Measurements from ENCODE around the gene RBKS. TPM values are rescaled to one million over a fixed set of nuclear protein-coding genes. Genes with fewer than 3 reads are reported as not detected.
"Not testable (repeated sequence)": the region's sequence is repeated elsewhere in the genome, so short reads cannot be mapped to it uniquely, and the experiment has no call there.

The RBKS gene
- polyA plus RNA-seq, 1 of the 3 experiments (the other 2 are of a cell fraction): 7.4 TPM

DNA sequence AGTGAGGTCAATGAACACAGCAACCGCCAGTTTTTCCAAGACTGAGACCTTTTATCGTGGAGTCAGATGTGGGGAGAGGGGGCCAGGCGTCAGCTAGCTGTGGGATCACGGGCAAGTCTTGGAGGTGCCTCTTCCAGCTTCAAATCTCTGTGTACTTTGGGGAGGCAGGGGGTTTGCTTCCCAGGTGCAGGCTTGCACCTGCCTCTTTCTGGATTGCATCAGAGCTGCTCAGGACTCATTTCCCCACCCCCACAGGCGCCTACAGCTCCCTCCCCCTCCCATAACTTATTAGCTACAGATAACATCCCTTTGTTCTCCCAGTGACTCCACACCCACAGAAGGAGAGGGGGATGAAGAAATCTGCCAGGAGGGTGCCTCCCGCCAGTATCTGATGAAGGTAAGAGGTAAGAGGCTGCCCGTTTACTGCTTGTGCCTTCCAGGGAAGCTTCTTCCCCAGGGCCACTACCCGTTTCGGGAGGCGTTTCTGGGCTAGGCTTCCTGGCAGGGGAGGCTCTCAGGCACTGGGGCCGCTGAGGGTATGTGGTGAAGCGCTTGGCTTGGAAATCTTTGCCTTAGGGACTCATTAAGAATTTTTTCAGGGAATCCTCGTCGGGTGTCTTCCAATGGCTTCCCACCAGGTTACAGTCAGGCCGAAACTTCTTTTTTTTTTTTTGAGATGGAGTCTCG, 137.5 kb downstream of the RBKS start (continued):
- TF ChIP-seq, protein P1, sequence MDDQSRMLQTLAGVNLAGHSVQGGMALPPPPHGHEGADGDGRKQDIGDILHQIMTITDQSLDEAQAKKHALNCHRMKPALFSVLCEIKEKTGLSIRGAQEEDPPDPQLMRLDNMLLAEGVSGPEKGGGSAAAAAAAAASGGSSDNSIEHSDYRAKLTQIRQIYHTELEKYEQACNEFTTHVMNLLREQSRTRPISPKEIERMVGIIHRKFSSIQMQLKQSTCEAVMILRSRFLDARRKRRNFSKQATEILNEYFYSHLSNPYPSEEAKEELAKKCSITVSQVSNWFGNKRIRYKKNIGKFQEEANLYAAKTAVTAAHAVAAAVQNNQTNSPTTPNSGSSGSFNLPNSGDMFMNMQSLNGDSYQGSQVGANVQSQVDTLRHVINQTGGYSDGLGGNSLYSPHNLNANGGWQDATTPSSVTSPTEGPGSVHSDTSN (IDR thresholded peaks at IDR 0.05): no peak

DNA sequence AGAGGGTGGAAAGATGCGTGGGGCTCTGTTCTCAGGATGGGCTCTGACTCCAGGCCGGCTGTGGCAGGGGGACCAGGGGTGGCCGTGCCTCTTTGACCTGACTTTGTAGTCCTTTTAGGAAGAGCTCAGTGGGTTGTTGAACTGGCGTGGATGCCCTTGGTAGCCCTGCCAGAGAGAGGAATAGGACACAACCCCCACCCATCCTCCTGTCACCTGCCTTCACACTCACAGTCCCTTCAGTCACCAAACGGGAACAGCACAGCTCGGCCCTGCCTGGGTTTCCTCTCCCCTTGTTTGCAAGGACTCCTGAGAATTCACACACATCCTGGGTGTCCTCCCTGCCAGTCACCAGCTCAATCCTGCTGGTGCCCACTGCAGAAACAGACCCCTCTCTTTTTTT, 138.8 kb downstream of the RBKS start:
- TF ChIP-seq TEAD4 (IDR thresholded peaks at IDR 0.05; ENCODE audit: borderline replicate concordance, insufficient read depth) (no peak), FOSL2 (IDR thresholded peaks at IDR 0.05; ENCODE audit: borderline replicate concordance, low read depth) (no peak), NRF1 (IDR thresholded peaks at IDR 0.05; ENCODE audit: low read depth, low read length) (no peak), POLR2AphosphoS5 (IDR thresholded peaks at IDR 0.05; ENCODE audit: low read depth, low read length) (no peak), EP300 (IDR thresholded peaks at IDR 0.05; ENCODE audit: borderline replicate concordance in 1 of 2, low read depth in 1 of 2, low read length in 1 of 2) (no peak), GATA2 (CRISPR knock-in tag; IDR thresholded peaks at IDR 0.05) (no peak), RFX5 (IDR thresholded peaks at IDR 0.05; ENCODE audit: low read length) (no peak), FOXM1 (IDR thresholded peaks at IDR 0.05; ENCODE audit: low read depth) (no peak), TAF1 (IDR thresholded peaks at IDR 0.05; ENCODE audit: borderline replicate concordance, low read depth, low read length) (no peak), ELF1 (IDR thresholded peaks at IDR 0.05) (no peak), NFIC (IDR thresholded peaks at IDR 0.05; ENCODE audit: borderline replicate concordance) (no peak), JUND (IDR thresholded peaks at IDR 0.05) (no peak), MXI1 (IDR thresholded peaks at IDR 0.05; ENCODE audit: low read depth, low read length) (no peak), RCOR1 (IDR thresholded peaks at IDR 0.05; ENCODE audit: low read length) (no peak)
- TF ChIP-seq, protein P2, sequence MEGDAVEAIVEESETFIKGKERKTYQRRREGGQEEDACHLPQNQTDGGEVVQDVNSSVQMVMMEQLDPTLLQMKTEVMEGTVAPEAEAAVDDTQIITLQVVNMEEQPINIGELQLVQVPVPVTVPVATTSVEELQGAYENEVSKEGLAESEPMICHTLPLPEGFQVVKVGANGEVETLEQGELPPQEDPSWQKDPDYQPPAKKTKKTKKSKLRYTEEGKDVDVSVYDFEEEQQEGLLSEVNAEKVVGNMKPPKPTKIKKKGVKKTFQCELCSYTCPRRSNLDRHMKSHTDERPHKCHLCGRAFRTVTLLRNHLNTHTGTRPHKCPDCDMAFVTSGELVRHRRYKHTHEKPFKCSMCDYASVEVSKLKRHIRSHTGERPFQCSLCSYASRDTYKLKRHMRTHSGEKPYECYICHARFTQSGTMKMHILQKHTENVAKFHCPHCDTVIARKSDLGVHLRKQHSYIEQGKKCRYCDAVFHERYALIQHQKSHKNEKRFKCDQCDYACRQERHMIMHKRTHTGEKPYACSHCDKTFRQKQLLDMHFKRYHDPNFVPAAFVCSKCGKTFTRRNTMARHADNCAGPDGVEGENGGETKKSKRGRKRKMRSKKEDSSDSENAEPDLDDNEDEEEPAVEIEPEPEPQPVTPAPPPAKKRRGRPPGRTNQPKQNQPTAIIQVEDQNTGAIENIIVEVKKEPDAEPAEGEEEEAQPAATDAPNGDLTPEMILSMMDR (IDR thresholded peaks at IDR 0.05): no peak
- TF ChIP-seq, protein P3, sequence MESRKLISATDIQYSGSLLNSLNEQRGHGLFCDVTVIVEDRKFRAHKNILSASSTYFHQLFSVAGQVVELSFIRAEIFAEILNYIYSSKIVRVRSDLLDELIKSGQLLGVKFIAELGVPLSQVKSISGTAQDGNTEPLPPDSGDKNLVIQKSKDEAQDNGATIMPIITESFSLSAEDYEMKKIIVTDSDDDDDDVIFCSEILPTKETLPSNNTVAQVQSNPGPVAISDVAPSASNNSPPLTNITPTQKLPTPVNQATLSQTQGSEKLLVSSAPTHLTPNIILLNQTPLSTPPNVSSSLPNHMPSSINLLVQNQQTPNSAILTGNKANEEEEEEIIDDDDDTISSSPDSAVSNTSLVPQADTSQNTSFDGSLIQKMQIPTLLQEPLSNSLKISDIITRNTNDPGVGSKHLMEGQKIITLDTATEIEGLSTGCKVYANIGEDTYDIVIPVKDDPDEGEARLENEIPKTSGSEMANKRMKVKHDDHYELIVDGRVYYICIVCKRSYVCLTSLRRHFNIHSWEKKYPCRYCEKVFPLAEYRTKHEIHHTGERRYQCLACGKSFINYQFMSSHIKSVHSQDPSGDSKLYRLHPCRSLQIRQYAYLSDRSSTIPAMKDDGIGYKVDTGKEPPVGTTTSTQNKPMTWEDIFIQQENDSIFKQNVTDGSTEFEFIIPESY (IDR thresholded peaks at IDR 0.05; ENCODE audit: borderline replicate concordance, low read depth): no peak
- TF ChIP-seq, protein P4, sequence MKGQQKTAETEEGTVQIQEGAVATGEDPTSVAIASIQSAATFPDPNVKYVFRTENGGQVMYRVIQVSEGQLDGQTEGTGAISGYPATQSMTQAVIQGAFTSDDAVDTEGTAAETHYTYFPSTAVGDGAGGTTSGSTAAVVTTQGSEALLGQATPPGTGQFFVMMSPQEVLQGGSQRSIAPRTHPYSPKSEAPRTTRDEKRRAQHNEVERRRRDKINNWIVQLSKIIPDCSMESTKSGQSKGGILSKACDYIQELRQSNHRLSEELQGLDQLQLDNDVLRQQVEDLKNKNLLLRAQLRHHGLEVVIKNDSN (IDR thresholded peaks at IDR 0.05; ENCODE audit: borderline replicate concordance, low read depth): no peak
- TF ChIP-seq, protein P5, sequence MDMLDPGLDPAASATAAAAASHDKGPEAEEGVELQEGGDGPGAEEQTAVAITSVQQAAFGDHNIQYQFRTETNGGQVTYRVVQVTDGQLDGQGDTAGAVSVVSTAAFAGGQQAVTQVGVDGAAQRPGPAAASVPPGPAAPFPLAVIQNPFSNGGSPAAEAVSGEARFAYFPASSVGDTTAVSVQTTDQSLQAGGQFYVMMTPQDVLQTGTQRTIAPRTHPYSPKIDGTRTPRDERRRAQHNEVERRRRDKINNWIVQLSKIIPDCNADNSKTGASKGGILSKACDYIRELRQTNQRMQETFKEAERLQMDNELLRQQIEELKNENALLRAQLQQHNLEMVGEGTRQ (IDR thresholded peaks at IDR 0.05; ENCODE audit: borderline replicate concordance, low read depth, low read length): no peak

DNA sequence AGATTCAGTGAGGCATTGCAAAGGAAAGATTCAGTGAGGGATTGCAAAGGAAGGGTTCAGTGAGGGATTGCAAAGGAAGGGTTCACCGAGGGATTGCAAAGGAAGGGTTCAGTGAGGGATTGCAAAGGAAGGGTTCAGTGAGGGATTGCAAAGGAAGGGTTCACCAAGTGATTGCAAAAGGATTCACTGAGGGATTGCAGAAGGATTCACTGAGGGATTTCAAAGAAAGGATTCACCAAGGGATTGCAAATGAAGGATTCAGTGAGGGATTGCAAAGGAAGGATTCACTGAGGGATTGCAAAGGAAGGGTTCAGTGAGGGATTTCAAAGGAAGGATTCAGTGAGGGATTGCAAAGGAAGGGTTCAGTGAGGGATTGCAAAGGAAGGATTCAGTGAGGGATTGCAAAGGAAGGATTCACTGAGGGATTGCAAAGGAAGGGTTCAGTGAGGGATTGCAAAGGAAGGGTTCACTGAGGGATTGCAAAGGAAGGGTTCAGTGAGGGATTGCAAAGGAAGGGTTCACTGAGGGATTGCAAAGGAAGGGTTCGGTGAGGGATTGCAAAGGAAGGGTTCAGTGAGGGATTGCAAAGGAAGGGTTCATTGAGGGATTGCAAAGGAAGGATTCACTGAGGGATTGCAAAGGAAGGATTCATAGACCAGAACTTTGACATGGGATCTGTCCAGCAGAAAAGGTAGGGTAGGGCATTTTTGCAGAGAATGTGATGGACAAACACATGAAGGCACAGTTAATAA, 141.2 kb downstream of the RBKS start:
- H3K27me3 ChIP-seq (ENCODE audit: insufficient read depth); H4K20me1 ChIP-seq (ENCODE audit: insufficient read depth); POLR2A ChIA-PET; H3K79me2 ChIP-seq (ENCODE audit: insufficient read depth); H3K27ac ChIP-seq (ENCODE audit: low read depth in 2 of 2, low read length in 1 of 2); H2AFZ ChIP-seq (ENCODE audit: low read depth); H3K4me3 ChIP-seq (ENCODE audit: low read depth in 2 of 2, low read length in 1 of 2); H3K9me3 ChIP-seq; CTCF ChIA-PET; DNase-seq; H3K9ac ChIP-seq; H3K4me2 ChIP-seq; H3K4me1 ChIP-seq (ENCODE audit: control insufficient read depth in 1 of 2, insufficient read depth in 2 of 2, low read depth in 1 of 2, low read length in 1 of 2); H3K36me3 ChIP-seq (replicated peaks in 1 of 2; ENCODE audit: control insufficient read depth in 1 of 2, insufficient read depth in 2 of 2, low read length in 1 of 2); H3F3A ChIP-seq (replicated peaks; ENCODE audit: insufficient read depth); H3K9me2 ChIP-seq: not testable (repeated sequence)
- WGBS (ENCODE audit: low lambda C conversion rate): 68% methylated on average over 2 of the region's 2 CpGs

More for the DNA sequence above, 138.8 kb downstream of the RBKS start:
- Histone ChIP-seq H2AFZ (ENCODE audit: low read depth) (no peak overlapping the region), H3K4me1 (ENCODE audit: control insufficient read depth in 1 of 2, insufficient read depth in 2 of 2, low read depth in 1 of 2, low read length in 1 of 2) (no peaks in the 10 kb centered on the region), H4K20me1 (ENCODE audit: insufficient read depth) (no peaks in the 10 kb centered on the region), H3K27ac (ENCODE audit: low read depth in 2 of 2, low read length in 1 of 2) (no peak overlapping the region), H3K36me3 (replicated peaks in 1 of 2; ENCODE audit: control insufficient read depth in 1 of 2, insufficient read depth in 2 of 2, low read length in 1 of 2) (peaks cover 0 to 3% of the 10 kb centered on the region in 2 experiments), H3K27me3 (ENCODE audit: insufficient read depth) (no peaks in the 10 kb centered on the region), H3K4me3 (ENCODE audit: low read depth in 2 of 2, low read length in 1 of 2) (no peak overlapping the region), H3K4me2 (no peak overlapping the region), H3F3A (replicated peaks; ENCODE audit: insufficient read depth) (no peaks in the 10 kb centered on the region), H3K9me3 (no peaks in the 10 kb centered on the region), H3K9ac (no peak overlapping the region), H3K9me2 (no peaks in the 10 kb centered on the region), H3K79me2 (ENCODE audit: insufficient read depth) (no peaks in the 10 kb centered on the region)
- ChIA-PET POLR2A (no interaction called here), CTCF (interaction anchor here (0.9 to 4.5 kb wide), 7 partner anchors 14 to 701 kb away, joined by 3 to 53 read pairs (median 9); no protein-coding TSS in a partner anchor)
- DNase-seq: no peak
- WGBS (ENCODE audit: low lambda C conversion rate): 93% methylated on average over 6 of the region's 6 CpGs

Data from SK-N-SH (cell line).